ENCODE results near the gene ARL15. TPM values are rescaled to one million over a fixed set of nuclear protein-coding genes. Genes with fewer than 3 reads are reported as not detected.

ARL15 gene
- total and polyA plus RNA-seq, 9 of the 15 experiments (the other 6 are each of a cell fraction or from before 2014, with no cell fraction given) = 18.5 to 80.4 (median 57.0) TPM

DNA sequence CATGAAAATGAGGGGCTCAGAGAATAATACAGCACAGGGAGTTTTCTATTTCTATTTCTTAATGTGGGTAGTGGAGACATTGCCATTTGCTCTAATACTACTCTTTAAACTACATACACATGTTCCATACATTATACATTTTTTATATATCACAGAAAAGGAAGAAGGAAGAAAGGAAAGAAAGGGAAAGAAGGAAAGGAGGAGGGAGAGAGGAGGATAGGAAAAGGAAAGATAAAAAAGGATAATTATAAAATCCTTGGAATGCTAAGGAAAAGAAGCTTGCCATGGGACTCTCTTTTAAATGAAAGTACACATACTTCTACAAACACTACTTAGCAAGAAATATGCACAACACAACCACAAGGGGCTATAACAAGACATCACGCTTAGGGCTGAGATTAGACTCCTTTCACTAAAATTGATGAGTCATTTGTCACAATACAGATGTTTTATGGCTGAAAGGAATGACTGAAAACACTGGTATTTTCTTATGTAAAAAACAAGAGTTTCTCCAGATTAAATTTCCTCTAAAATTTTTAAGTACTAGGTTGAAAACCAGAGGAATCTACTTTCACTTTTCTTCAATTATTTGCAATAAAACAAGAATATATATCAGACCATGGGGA, 219.8 kb downstream of the ARL15 start (continued):
- TF ChIP-seq, protein P1, sequence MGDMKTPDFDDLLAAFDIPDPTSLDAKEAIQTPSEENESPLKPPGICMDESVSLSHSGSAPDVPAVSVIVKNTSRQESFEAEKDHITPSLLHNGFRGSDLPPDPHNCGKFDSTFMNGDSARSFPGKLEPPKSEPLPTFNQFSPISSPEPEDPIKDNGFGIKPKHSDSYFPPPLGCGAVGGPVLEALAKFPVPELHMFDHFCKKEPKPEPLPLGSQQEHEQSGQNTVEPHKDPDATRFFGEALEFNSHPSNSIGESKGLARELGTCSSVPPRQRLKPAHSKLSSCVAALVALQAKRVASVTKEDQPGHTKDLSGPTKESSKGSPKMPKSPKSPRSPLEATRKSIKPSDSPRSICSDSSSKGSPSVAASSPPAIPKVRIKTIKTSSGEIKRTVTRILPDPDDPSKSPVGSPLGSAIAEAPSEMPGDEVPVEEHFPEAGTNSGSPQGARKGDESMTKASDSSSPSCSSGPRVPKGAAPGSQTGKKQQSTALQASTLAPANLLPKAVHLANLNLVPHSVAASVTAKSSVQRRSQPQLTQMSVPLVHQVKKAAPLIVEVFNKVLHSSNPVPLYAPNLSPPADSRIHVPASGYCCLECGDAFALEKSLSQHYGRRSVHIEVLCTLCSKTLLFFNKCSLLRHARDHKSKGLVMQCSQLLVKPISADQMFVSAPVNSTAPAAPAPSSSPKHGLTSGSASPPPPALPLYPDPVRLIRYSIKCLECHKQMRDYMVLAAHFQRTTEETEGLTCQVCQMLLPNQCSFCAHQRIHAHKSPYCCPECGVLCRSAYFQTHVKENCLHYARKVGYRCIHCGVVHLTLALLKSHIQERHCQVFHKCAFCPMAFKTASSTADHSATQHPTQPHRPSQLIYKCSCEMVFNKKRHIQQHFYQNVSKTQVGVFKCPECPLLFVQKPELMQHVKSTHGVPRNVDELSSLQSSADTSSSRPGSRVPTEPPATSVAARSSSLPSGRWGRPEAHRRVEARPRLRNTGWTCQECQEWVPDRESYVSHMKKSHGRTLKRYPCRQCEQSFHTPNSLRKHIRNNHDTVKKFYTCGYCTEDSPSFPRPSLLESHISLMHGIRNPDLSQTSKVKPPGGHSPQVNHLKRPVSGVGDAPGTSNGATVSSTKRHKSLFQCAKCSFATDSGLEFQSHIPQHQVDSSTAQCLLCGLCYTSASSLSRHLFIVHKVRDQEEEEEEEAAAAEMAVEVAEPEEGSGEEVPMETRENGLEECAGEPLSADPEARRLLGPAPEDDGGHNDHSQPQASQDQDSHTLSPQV (IDR thresholded peaks at IDR 0.05) = peak; percentile 48; the same call in 1 of the 2 replicates
- TF ChIP-seq RBBP5 (IDR thresholded peaks at IDR 0.05; ENCODE audit: borderline replicate concordance, insufficient read depth, low read length, poor library complexity, severe bottlenecking) (no peak), GABPA (tag; conservative IDR thresholded peaks at IDR 0.05; ENCODE audit: low read depth) (no peak), CSDE1 (IDR thresholded peaks at IDR 0.05) (no peak), KDM1A (IDR thresholded peaks at IDR 0.05) (peak in 1 of 2 experiments; percentile 39; a peak in 1 of 4 replicates), ZNF23 (CRISPR knock-in tag; IDR thresholded peaks at IDR 0.05) (no peak), MAFG (tag; conservative IDR thresholded peaks at IDR 0.05) (peak; percentile 99), NFATC3 (IDR thresholded peaks at IDR 0.05) (no peak), SMARCE1 (IDR thresholded peaks at IDR 0.05) (peak; percentile 71), EP400 (IDR thresholded peaks at IDR 0.05) (0 out of 2 replicates have a peak, but pooled peaks have one; percentile 29), C11orf30 (IDR thresholded peaks at IDR 0.05; ENCODE audit: low read depth) (peak; percentile 94), ARHGAP35 (IDR thresholded peaks at IDR 0.05; ENCODE audit: partially characterized antibody) (no peak), KDM5B (IDR thresholded peaks at IDR 0.05; ENCODE audit: insufficient replicate concordance, low read depth, low read length) (no peak), FOXK2 (conservative IDR thresholded peaks at IDR 0.05 in 1 of 2, IDR thresholded peaks at IDR 0.05 in 1 of 2; ENCODE audit: low read depth in 2 of 2) (peak in 1 of 2 experiments; percentile 60; a peak in 3 of 4 replicates), MTA1 (IDR thresholded peaks at IDR 0.05; ENCODE audit: borderline replicate concordance) (no peak), BRF1 (IDR thresholded peaks at IDR 0.05; ENCODE audit: borderline replicate concordance, extremely low read depth, insufficient read length) (no peak)
- TF ChIP-seq, protein P2, sequence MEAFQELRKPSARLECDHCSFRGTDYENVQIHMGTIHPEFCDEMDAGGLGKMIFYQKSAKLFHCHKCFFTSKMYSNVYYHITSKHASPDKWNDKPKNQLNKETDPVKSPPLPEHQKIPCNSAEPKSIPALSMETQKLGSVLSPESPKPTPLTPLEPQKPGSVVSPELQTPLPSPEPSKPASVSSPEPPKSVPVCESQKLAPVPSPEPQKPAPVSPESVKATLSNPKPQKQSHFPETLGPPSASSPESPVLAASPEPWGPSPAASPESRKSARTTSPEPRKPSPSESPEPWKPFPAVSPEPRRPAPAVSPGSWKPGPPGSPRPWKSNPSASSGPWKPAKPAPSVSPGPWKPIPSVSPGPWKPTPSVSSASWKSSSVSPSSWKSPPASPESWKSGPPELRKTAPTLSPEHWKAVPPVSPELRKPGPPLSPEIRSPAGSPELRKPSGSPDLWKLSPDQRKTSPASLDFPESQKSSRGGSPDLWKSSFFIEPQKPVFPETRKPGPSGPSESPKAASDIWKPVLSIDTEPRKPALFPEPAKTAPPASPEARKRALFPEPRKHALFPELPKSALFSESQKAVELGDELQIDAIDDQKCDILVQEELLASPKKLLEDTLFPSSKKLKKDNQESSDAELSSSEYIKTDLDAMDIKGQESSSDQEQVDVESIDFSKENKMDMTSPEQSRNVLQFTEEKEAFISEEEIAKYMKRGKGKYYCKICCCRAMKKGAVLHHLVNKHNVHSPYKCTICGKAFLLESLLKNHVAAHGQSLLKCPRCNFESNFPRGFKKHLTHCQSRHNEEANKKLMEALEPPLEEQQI (IDR thresholded peaks at IDR 0.05) = no peak
- TF ChIP-seq, protein P3, sequence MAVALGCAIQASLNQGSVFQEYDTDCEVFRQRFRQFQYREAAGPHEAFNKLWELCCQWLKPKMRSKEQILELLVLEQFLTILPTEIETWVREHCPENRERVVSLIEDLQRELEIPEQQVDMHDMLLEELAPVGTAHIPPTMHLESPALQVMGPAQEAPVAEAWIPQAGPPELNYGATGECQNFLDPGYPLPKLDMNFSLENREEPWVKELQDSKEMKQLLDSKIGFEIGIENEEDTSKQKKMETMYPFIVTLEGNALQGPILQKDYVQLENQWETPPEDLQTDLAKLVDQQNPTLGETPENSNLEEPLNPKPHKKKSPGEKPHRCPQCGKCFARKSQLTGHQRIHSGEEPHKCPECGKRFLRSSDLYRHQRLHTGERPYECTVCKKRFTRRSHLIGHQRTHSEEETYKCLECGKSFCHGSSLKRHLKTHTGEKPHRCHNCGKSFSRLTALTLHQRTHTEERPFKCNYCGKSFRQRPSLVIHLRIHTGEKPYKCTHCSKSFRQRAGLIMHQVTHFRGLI (CRISPR knock-in tag; IDR thresholded peaks at IDR 0.05) = no peak
- TF ChIP-seq, protein P4, sequence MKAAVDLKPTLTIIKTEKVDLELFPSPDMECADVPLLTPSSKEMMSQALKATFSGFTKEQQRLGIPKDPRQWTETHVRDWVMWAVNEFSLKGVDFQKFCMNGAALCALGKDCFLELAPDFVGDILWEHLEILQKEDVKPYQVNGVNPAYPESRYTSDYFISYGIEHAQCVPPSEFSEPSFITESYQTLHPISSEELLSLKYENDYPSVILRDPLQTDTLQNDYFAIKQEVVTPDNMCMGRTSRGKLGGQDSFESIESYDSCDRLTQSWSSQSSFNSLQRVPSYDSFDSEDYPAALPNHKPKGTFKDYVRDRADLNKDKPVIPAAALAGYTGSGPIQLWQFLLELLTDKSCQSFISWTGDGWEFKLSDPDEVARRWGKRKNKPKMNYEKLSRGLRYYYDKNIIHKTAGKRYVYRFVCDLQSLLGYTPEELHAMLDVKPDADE (conservative IDR thresholded peaks at IDR 0.05; ENCODE audit: control insufficient read depth, low read depth, low read length) = no peak

Measured in K562 (cell line).